Progenitor cell of endocrine pancreas (in vitro differentiated cells): ENCODE data around the gene WNK3. TPM values are rescaled to one million over a fixed set of nuclear protein-coding genes. Genes with fewer than 3 reads are reported as not detected.

ENCODE experiments used
- DNase-seq: peaks from one replicate; pipeline ENCODE4 v3.0.0; 2021; ENCODE audit warnings: low spot score; ENCODE audit not compliant: unreplicated experiment
- H3K27ac Mint-ChIP-seq: 2 replicates; pipeline ENCODE4 v1.8.0; 2021; ENCODE audit warnings: mild to moderate bottlenecking, moderate library complexity, mixed read lengths
- H3K27me3 Mint-ChIP-seq: 2 replicates; pipeline ENCODE4 v1.8.0; 2021; ENCODE audit warnings: mixed read lengths
- H3K36me3 Mint-ChIP-seq: 2 replicates; pipeline ENCODE4 v1.8.0; 2022; ENCODE audit warnings: mixed read lengths; ENCODE audit not compliant: insufficient read depth
- H3K4me1 Mint-ChIP-seq: 2 replicates; pipeline ENCODE4 v1.8.0; 2021; ENCODE audit warnings: low read depth, mixed read lengths
- H3K4me3 Mint-ChIP-seq: 2 replicates; pipeline ENCODE4 v1.8.0; 2021; ENCODE audit warnings: low read depth, mild to moderate bottlenecking, moderate library complexity, mixed read lengths
- H3K9me3 Mint-ChIP-seq: 2 replicates; pipeline ENCODE4 v1.8.0; 2021; ENCODE audit warnings: low read depth, mixed read lengths
- CTCF ChIP-seq: fragments of 200-600 bp; sonication (generic); IDR thresholded peaks from one replicate; pipeline ENCODE4 v1.5.0; 2021; ENCODE audit warnings: antibody characterized with exemption, mild to moderate bottlenecking; ENCODE audit not compliant: unreplicated experiment
- total RNA-seq: library from RNA; stranded (reverse); gene quantifications from 2 replicates; pipeline ENCODE4 v1.2.1, GENCODE V29; 2021

The WNK3 gene
- total RNA-seq, 1 donor from 2014 or later = 22.9 TPM

- no peak for TF ChIP-seq CTCF
- no peak overlapping the region for H3K27ac Mint-ChIP-seq
- no peaks in the 10 kb centered on the region for H3K27me3 Mint-ChIP-seq
- no peaks in the 10 kb centered on the region for H3K4me1 Mint-ChIP-seq
- H3K36me3 Mint-ChIP-seq = peaks cover 2% of the 10 kb centered on the region
- no peak for DNase-seq
- H3K9me3 Mint-ChIP-seq = peaks cover 17% of the 10 kb centered on the region
- H3K4me3 Mint-ChIP-seq = no peak overlapping the region
Measured at GRCh38 chrX:54288277-54288676, 69.6 kb downstream of the WNK3 start.

GRCh38 chrX:54281676-54282075 is 76.2 kb downstream of the WNK3 start:
- Mint-ChIP-seq H3K27me3 (no peaks in the 10 kb centered on the region), H3K4me1 (no peaks in the 10 kb centered on the region), H3K27ac (no peak overlapping the region), H3K36me3 (peaks cover 12% of the 10 kb centered on the region), H3K9me3 (peaks cover 13% of the 10 kb centered on the region), H3K4me3 (no peak overlapping the region)
- TF ChIP-seq CTCF = no peak
- DNase-seq = no peak

- Mint-ChIP-seq H3K4me1 (no peaks in the 10 kb centered on the region), H3K9me3 (peaks cover 12% of the 10 kb centered on the region), H3K27me3 (no peaks in the 10 kb centered on the region), H3K4me3 (no peak overlapping the region), H3K27ac (no peak overlapping the region), H3K36me3 (peaks cover 14% of the 10 kb centered on the region)
- TF ChIP-seq CTCF = no peak
- no peak for DNase-seq
Measured at GRCh38 chrX:54280466-54280865, 77.4 kb downstream of the WNK3 start.

- Mint-ChIP-seq H3K36me3 (peaks cover 4% of the 10 kb centered on the region), H3K4me3 (no peak overlapping the region), H3K9me3 (peaks cover 7% of the 10 kb centered on the region), H3K27me3 (no peaks in the 10 kb centered on the region), H3K27ac (no peak overlapping the region), H3K4me1 (peaks cover 4% of the 10 kb centered on the region)
- TF ChIP-seq CTCF = no peak
- DNase-seq = no peak
Measured at GRCh38 chrX:54271664-54272063, 86.2 kb downstream of the WNK3 start.

GRCh38 chrX:54248309-54248708 is 109.5 kb downstream of the WNK3 start:
- H3K27ac Mint-ChIP-seq = no peak overlapping the region
- H3K9me3 Mint-ChIP-seq = peaks cover 10% of the 10 kb centered on the region
- no peak overlapping the region for H3K4me3 Mint-ChIP-seq
- peaks cover 4% of the 10 kb centered on the region for H3K4me1 Mint-ChIP-seq
- no peaks in the 10 kb centered on the region for H3K27me3 Mint-ChIP-seq
- peaks cover 3% of the 10 kb centered on the region for H3K36me3 Mint-ChIP-seq
- TF ChIP-seq CTCF = no peak
- DNase-seq = no peak

GRCh38 chrX:54246866-54247265 is 111.0 kb downstream of the WNK3 start:
- no peaks in the 10 kb centered on the region for H3K27me3 Mint-ChIP-seq
- peaks cover 4% of the 10 kb centered on the region for H3K4me1 Mint-ChIP-seq
- TF ChIP-seq CTCF = no peak
- no peak overlapping the region for H3K27ac Mint-ChIP-seq
- DNase-seq = no peak
- H3K36me3 Mint-ChIP-seq = peaks cover 6% of the 10 kb centered on the region
- no peak overlapping the region for H3K4me3 Mint-ChIP-seq
- H3K9me3 Mint-ChIP-seq = peaks cover 14% of the 10 kb centered on the region
